Measurements from ENCODE around the gene GALNT1.

DNA sequence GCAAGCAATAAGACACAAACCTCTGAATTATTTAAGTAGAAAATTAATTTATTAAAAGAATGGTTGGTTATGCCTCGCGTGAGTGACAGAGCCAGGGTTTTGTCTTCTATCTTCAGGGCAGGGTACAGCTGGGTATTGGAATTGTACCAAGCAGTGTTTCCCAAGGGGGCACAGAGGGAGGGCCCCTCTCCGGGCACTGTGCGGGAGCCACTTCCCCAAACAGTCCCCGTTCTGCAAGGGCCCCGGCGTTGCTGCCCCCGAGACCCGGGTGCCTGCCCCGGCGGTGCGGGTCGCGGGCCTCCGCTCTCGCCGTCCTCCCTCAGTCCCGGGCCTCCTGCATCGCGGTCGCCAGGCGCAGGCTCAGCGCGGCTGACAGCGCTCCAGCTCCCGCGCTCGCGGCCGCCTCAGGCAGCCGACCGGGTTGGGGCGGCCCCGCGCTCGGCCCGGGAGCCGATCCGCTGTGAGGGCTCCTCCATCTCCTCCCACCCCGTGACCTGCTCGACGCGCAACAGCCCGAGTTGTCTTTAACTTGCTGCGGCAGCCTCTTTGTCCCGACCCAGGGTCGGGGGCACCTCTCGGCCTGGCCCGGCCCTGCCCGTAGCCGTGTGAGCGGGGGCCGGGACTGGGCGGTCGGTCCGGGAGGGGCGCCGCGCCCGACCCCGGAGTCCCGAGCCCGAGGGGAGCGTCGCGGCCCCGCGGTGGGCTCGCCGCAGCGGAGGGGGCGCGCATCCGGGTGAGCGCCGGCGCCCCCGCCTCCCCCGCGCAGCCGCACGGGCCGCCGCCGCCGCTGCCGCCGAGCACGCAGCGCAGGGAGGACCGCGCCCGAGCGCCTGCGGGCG lies 620 bp upstream of the GALNT1 start:
- TF ChIP-seq EZH2 (IDR thresholded peaks at IDR 0.05; ENCODE audit: borderline replicate concordance, low read depth, low read length, poor library complexity, severe bottlenecking) = no peak
- TF ChIP-seq, protein P1, sequence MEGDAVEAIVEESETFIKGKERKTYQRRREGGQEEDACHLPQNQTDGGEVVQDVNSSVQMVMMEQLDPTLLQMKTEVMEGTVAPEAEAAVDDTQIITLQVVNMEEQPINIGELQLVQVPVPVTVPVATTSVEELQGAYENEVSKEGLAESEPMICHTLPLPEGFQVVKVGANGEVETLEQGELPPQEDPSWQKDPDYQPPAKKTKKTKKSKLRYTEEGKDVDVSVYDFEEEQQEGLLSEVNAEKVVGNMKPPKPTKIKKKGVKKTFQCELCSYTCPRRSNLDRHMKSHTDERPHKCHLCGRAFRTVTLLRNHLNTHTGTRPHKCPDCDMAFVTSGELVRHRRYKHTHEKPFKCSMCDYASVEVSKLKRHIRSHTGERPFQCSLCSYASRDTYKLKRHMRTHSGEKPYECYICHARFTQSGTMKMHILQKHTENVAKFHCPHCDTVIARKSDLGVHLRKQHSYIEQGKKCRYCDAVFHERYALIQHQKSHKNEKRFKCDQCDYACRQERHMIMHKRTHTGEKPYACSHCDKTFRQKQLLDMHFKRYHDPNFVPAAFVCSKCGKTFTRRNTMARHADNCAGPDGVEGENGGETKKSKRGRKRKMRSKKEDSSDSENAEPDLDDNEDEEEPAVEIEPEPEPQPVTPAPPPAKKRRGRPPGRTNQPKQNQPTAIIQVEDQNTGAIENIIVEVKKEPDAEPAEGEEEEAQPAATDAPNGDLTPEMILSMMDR (conservative IDR thresholded peaks at IDR 0.05; ENCODE audit: low read depth, low read length) = no peak
